ENCODE data around the gene HIF1A. TPM values are rescaled to one million over a fixed set of nuclear protein-coding genes. Genes with fewer than 3 reads are reported as not detected.

Gene HIF1A
- total and polyA plus RNA-seq, 2 of the 13 experiments (the other 11 are each of a cell fraction or from before 2014, with no cell fraction given), result 41.0 to 126 TPM

GRCh38 chr14:61694830-61695694, at the start of gene HIF1A (continued):
- TF ChIP-seq, protein P1, sequence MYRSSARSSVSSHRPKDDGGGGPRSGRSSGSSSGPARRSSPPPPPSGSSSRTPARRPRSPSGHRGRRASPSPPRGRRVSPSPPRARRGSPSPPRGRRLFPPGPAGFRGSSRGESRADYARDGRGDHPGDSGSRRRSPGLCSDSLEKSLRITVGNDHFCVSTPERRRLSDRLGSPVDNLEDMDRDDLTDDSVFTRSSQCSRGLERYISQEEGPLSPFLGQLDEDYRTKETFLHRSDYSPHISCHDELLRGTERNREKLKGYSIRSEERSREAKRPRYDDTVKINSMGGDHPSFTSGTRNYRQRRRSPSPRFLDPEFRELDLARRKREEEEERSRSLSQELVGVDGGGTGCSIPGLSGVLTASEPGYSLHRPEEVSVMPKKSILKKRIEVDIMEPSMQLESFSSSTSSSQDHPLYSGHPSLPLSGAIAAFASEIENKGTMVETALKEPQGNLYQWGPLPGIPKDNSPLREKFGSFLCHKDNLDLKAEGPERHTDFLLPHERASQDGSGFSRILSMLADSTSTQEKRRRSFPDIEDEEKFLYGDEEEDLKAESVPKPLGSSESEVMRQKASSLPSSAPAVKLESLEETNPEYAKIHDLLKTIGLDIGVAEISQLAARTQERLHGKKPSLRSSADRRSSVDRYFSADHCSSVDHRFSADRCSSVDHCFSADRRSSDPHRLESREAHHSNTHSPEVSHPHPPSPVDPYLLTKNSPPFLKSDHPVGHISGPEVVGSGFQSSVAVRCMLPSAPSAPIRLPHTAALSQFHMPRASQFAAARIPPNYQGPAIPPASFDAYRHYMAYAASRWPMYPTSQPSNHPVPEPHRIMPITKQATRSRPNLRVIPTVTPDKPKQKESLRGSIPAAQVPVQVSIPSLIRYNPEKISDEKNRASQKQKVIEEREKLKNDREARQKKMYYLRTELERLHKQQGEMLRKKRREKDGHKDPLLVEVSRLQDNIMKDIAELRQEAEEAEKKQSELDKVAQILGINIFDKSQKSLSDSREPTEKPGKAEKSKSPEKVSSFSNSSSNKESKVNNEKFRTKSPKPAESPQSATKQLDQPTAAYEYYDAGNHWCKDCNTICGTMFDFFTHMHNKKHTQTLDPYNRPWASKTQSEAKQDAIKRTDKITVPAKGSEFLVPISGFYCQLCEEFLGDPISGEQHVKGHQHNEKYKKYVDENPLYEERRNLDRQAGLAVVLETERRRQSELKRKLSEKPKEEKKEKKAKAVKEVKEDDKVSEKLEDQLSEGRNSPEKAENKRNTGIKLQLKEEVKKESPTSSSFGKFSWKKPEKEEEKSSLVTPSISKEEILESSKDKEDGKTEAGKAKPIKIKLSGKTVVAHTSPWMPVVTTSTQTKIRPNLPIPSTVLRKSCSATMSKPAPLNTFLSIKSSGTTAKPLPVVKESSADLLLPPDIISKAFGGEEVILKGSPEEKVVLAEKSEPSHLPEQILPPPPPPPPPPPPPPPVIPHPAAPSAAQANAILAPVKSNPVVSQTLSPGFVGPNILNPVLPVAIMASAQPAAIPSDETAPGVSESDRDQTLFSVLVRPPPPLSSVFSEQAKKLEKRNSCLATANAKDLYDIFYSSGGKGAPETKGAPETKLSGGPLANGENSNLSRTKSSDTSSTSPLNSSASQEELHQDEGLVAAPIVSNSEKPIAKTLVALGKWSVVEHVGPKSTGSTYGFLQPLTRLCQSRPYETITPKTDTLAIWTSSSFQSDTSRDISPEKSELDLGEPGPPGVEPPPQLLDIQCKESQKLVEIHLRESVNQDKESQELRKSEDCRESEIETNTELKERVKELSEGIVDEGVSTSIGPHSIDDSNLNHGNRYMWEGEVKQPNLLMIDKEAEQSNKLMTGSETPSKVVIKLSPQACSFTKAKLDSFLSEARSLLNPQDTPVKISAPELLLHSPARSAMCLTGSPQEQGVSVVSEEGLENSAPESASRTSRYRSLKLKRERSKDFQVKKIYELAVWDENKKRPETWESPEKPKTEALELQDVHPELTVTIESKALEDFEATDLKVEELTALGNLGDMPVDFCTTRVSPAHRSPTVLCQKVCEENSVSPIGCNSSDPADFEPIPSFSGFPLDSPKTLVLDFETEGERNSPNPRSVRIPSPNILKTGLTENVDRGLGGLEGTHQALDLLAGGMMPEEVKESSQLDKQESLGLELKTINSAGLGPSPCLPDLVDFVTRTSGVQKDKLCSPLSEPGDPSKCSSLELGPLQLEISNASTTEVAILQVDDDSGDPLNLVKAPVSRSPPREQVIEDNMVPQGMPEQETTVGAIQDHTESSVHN (CRISPR knock-in tag; IDR thresholded peaks at IDR 0.05), result no peak
- TF ChIP-seq ZNF18 (CRISPR knock-in tag; IDR thresholded peaks at IDR 0.05; ENCODE audit: insufficient replicate concordance) (peak; percentile 49), RFX1 (IDR thresholded peaks at IDR 0.05) (no peak), KDM5A (IDR thresholded peaks at IDR 0.05; ENCODE audit: borderline replicate concordance, low read length) (no peak; the same call in 1 of the 2 replicates), ZNF264 (CRISPR knock-in tag; IDR thresholded peaks at IDR 0.05) (peak; percentile 58; the same call in 1 of the 2 replicates), ZNF761 (CRISPR knock-in tag; conservative IDR thresholded peaks at IDR 0.05) (peak; percentile 89; the same call in 1 of the 2 replicates), ZEB1 (IDR thresholded peaks at IDR 0.05; ENCODE audit: insufficient replicate concordance, low read depth) (peak; percentile 13), YEATS4 (CRISPR knock-in tag; IDR thresholded peaks at IDR 0.05; ENCODE audit: borderline replicate concordance) (peak; percentile 47; the same call in 1 of the 2 replicates), GATA4 (IDR thresholded peaks at IDR 0.05; ENCODE audit: borderline replicate concordance, low read depth) (peak; percentile 73), CHD2 (IDR thresholded peaks at IDR 0.05; ENCODE audit: low read depth, low read length) (no peak), MLLT10 (CRISPR knock-in tag; IDR thresholded peaks at IDR 0.05) (no peak), HNRNPH1 (optimal IDR thresholded peaks at IDR 0.05; ENCODE audit: low read depth, low read length) (no peak), ZNF205 (CRISPR knock-in tag; IDR thresholded peaks at IDR 0.05) (peak; percentile 57; the same call in 1 of the 2 replicates), AHR (CRISPR knock-in tag; IDR thresholded peaks at IDR 0.05) (peak; percentile 50; the same call in 1 of the 2 replicates)
- TF ChIP-seq, protein P2, sequence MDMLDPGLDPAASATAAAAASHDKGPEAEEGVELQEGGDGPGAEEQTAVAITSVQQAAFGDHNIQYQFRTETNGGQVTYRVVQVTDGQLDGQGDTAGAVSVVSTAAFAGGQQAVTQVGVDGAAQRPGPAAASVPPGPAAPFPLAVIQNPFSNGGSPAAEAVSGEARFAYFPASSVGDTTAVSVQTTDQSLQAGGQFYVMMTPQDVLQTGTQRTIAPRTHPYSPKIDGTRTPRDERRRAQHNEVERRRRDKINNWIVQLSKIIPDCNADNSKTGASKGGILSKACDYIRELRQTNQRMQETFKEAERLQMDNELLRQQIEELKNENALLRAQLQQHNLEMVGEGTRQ (IDR thresholded peaks at IDR 0.05; ENCODE audit: low read depth, low read length), result peak; percentile 83
- TF ChIP-seq, protein P2 (CRISPR knock-in tag; IDR thresholded peaks at IDR 0.05; ENCODE audit: borderline replicate concordance), result peak; percentile 80; the same call in 1 of the 2 replicates

Data from HepG2 (cell line).